ENCODE data around the gene ADAMTSL1. TPM values are rescaled to one million over a fixed set of nuclear protein-coding genes. Genes with fewer than 3 reads are reported as not detected.

Gene ADAMTSL1
- total and polyA plus RNA-seq, 9 of the 15 experiments (the other 6 are each of a cell fraction or from before 2014, with no cell fraction given): 0.01 TPM; not detected in 8

DNA sequence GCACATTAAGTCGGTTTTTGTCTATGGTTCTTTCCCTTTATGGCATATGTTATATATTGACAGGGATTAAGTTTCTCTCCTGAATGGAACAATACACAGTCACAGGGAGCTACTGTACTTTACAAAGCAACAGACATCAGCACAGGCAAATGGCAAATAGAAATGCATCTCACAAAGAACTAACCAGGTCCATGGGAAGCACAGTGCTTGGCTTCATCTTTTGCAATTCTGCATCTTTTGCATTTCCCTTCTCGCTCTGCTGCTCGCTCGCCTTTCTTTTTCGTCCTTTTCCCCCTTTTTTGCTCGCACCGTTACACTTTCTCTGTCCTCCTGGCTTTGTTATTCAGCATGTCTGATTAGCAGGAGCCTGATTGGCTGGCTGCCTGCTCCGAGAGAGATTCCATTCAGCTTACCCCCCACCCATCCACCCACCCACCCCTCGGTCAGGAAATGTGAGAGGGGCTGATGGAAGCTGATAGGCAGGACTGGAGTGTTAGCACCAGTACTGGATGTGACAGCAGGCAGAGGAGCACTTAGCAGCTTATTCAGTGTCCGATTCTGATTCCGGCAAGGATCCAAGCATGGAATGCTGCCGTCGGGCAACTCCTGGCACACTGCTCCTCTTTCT is at the start of gene ADAMTSL1 (continued):
- TF ChIP-seq, protein P1, sequence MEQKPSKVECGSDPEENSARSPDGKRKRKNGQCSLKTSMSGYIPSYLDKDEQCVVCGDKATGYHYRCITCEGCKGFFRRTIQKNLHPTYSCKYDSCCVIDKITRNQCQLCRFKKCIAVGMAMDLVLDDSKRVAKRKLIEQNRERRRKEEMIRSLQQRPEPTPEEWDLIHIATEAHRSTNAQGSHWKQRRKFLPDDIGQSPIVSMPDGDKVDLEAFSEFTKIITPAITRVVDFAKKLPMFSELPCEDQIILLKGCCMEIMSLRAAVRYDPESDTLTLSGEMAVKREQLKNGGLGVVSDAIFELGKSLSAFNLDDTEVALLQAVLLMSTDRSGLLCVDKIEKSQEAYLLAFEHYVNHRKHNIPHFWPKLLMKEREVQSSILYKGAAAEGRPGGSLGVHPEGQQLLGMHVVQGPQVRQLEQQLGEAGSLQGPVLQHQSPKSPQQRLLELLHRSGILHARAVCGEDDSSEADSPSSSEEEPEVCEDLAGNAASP (IDR thresholded peaks at IDR 0.05): no peak

DNA sequence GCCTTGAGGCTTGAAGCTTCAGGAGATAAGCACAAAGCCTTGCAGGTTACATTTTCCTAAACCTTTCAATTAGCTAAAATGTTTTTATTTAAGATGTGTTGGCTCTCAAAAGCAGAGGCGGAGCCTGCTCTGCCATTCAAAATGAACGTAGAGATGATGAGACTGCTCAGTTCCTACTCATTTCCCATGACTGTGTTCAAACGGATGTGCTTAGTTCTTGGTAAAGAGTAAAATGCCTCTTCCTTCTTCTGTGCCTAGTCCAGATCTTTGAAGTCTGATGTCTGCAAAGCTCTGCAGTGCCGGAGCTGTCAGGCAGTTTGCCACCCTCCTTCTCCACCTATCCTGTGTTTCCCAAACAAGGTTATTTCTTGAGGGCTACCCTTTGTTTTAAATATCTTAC is 46.3 kb upstream of the ADAMTSL1 start:
- Histone ChIP-seq H3K79me2 (ENCODE audit: control insufficient read depth, insufficient read depth, low read length) (no peaks in the 10 kb centered on the region), H3K4me3 (no peak overlapping the region), H3K27me3 (ENCODE audit: control insufficient read depth in 2 of 2, insufficient read depth in 2 of 2, low read length in 2 of 2) (no peaks in the 10 kb centered on the region), H3K27ac (ENCODE audit: extremely low read depth, low read depth, low read length) (no peak overlapping the region), H3K9ac (ENCODE audit: insufficient read depth in 1 of 2, low read depth in 2 of 2, low read length in 2 of 2) (no peak overlapping the region), H3K4me2 (ENCODE audit: insufficient read depth, low read length) (no peak overlapping the region), H3K9me3 (replicated peaks; ENCODE audit: control insufficient read depth, insufficient read depth, low read depth, low read length) (no peaks in the 10 kb centered on the region), H3K36me3 (ENCODE audit: control insufficient read depth, insufficient read depth, low read length) (no peaks in the 10 kb centered on the region), H2AFZ (ENCODE audit: low read depth, low read length) (no peak overlapping the region), H3K9me1 (ENCODE audit: control insufficient read depth, insufficient read depth, low read length) (no peaks in the 10 kb centered on the region), H3K4me1 (replicated peaks in 1 of 2; ENCODE audit: control insufficient read depth in 2 of 2, insufficient read depth in 2 of 2, low read length in 2 of 2) (no peaks in the 10 kb centered on the region), H4K20me1 (replicated peaks; ENCODE audit: control insufficient read depth, insufficient read depth, low read length) (no peaks in the 10 kb centered on the region)
- TF ChIP-seq SMAD1 (IDR thresholded peaks at IDR 0.05; ENCODE audit: low read depth, low read length, partially characterized antibody): no peak
- TF ChIP-seq, protein P2, sequence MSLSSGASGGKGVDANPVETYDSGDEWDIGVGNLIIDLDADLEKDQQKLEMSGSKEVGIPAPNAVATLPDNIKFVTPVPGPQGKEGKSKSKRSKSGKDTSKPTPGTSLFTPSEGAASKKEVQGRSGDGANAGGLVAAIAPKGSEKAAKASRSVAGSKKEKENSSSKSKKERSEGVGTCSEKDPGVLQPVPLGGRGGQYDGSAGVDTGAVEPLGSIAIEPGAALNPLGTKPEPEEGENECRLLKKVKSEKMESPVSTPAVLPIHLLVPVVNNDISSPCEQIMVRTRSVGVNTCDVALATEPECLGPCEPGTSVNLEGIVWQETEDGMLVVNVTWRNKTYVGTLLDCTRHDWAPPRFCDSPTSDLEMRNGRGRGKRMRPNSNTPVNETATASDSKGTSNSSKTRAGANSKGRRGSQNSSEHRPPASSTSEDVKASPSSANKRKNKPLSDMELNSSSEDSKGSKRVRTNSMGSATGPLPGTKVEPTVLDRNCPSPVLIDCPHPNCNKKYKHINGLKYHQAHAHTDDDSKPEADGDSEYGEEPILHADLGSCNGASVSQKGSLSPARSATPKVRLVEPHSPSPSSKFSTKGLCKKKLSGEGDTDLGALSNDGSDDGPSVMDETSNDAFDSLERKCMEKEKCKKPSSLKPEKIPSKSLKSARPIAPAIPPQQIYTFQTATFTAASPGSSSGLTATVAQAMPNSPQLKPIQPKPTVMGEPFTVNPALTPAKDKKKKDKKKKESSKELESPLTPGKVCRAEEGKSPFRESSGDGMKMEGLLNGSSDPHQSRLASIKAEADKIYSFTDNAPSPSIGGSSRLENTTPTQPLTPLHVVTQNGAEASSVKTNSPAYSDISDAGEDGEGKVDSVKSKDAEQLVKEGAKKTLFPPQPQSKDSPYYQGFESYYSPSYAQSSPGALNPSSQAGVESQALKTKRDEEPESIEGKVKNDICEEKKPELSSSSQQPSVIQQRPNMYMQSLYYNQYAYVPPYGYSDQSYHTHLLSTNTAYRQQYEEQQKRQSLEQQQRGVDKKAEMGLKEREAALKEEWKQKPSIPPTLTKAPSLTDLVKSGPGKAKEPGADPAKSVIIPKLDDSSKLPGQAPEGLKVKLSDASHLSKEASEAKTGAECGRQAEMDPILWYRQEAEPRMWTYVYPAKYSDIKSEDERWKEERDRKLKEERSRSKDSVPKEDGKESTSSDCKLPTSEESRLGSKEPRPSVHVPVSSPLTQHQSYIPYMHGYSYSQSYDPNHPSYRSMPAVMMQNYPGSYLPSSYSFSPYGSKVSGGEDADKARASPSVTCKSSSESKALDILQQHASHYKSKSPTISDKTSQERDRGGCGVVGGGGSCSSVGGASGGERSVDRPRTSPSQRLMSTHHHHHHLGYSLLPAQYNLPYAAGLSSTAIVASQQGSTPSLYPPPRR (CRISPR knock-in tag; IDR thresholded peaks at IDR 0.05; ENCODE audit: borderline replicate concordance): no peak
- TF ChIP-seq TCF7L2 (IDR thresholded peaks at IDR 0.05; ENCODE audit: low read depth, low read length): no peak
- TF ChIP-seq, protein P3, sequence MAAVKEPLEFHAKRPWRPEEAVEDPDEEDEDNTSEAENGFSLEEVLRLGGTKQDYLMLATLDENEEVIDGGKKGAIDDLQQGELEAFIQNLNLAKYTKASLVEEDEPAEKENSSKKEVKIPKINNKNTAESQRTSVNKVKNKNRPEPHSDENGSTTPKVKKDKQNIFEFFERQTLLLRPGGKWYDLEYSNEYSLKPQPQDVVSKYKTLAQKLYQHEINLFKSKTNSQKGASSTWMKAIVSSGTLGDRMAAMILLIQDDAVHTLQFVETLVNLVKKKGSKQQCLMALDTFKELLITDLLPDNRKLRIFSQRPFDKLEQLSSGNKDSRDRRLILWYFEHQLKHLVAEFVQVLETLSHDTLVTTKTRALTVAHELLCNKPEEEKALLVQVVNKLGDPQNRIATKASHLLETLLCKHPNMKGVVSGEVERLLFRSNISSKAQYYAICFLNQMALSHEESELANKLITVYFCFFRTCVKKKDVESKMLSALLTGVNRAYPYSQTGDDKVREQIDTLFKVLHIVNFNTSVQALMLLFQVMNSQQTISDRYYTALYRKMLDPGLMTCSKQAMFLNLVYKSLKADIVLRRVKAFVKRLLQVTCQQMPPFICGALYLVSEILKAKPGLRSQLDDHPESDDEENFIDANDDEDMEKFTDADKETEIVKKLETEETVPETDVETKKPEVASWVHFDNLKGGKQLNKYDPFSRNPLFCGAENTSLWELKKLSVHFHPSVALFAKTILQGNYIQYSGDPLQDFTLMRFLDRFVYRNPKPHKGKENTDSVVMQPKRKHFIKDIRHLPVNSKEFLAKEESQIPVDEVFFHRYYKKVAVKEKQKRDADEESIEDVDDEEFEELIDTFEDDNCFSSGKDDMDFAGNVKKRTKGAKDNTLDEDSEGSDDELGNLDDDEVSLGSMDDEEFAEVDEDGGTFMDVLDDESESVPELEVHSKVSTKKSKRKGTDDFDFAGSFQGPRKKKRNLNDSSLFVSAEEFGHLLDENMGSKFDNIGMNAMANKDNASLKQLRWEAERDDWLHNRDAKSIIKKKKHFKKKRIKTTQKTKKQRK (IDR thresholded peaks at IDR 0.05; ENCODE audit: borderline replicate concordance, low read depth, low read length): no peak
- TF ChIP-seq MXI1 (IDR thresholded peaks at IDR 0.05; ENCODE audit: low read depth, low read length): no peak
- no peak for TF ChIP-seq RCOR1 (IDR thresholded peaks at IDR 0.05; ENCODE audit: borderline replicate concordance in 1 of 2, low read depth in 2 of 2, low read length in 2 of 2)
- TF ChIP-seq ZNF76 (CRISPR knock-in tag; IDR thresholded peaks at IDR 0.05; ENCODE audit: borderline replicate concordance): no peak
- in situ Hi-C loops (cut with MboI) (no loop called here), intact Hi-C loops (cut with micrococcal nuclease) (no loop called here)
- 0% methylated on average over 4 of the region's 4 CpGs for WGBS (ENCODE audit: insufficient coverage, low coverage, missing lambda C conversion rate)
- BruUV-seq (replicated peaks): no TSS peak
- no peak for DNase-seq (ENCODE audit: extremely low read depth in 1 of 4, low spot score in 3 of 4)
- ChIA-PET POLR2A (no interaction called here), CTCF (ENCODE audit: low intra/inter-chr PET ratio) (no interaction called here)
- FAIRE-seq: no peak
- ATAC-seq: no peak

All from K562 (cell line).